Sigmoid colon (tissue), 4 donors: Measurements from ENCODE around the gene PRR12.

Experiments used
- CTCF ChIP-seq, 4 experiments: fragments of 450-650 bp in 3 of 4; fragments of 200-600 bp in 1 of 4; IDR thresholded peaks; one replicate each; pipeline ENCODE4 v1.5.1; 2016 to 2019; ENCODE audit warnings: antibody characterized with exemption in 4 of 4, mild to moderate bottlenecking in 3 of 4, moderate library complexity in 2 of 4
- EP300 ChIP-seq, 4 donors: sonication (generic); formaldehyde crosslinking; IDR thresholded peaks; one replicate each; pipeline ENCODE4 v1.6.1; 2017; ENCODE audit warnings: antibody characterized with exemption in 4 of 4

DNA sequence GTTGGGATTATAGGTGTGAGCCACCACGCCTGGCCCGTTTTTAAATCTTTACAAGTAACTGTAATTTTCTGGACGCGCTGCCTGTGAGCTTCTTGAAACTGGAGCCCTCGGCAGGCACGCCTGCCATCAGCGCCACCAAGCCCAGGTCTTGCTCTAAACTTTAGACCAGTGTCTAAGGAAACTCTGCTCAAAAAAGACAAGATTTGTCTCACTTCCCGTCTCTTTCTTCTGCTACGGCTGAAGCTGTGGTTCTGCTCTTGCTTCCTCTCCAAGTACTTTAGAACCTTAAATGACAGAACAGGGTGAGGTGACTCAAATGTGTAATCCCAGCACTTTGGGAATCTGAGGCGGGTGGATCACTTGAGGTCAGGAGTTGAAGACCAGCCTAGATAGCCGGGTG lies 38.2 kb upstream of the PRR12 start:
- TF ChIP-seq CTCF (IDR thresholded peaks at IDR 0.05) (no peak), EP300 (IDR thresholded peaks at IDR 0.05) (no peak)
